ENCODE measurements around the gene ARL3. TPM values are rescaled to one million over a fixed set of nuclear protein-coding genes. Genes with fewer than 3 reads are reported as not detected.

The ARL3 gene
- total RNA-seq, 1 experiment from 2014 or later, result 16.5 TPM

- Histone ChIP-seq H2AK5ac (ENCODE audit: insufficient read length, low read length) (no peak overlapping the region), H4K20me1 (ENCODE audit: control insufficient read depth, insufficient read depth, insufficient read length) (no peaks in the 10 kb centered on the region), H2BK5ac (ENCODE audit: insufficient read length, low read length) (no peak overlapping the region), H3K23ac (ENCODE audit: insufficient read length, low read depth, low read length) (no peak overlapping the region), H3K27ac (ENCODE audit: insufficient read length, low read depth, low read length) (no peak overlapping the region), H2BK120ac (ENCODE audit: low read depth, low read length, poor library complexity, severe bottlenecking) (no peak overlapping the region), H3K27me3 (ENCODE audit: insufficient read depth, low read length) (no peaks in the 10 kb centered on the region), H2BK15ac (ENCODE audit: low read depth, low read length) (no peak overlapping the region), H3K79me1 (ENCODE audit: insufficient read depth, low read depth, low read length, poor library complexity, severe bottlenecking) (no peaks in the 10 kb centered on the region), H3K56ac (ENCODE audit: insufficient read length, low read depth, low read length) (no peak overlapping the region), H3K9ac (ENCODE audit: extremely low read depth, insufficient read length, low read length) (no peak overlapping the region), H4K8ac (replicated peaks; ENCODE audit: insufficient read length, low read depth, low read length) (no peak overlapping the region), H3K14ac (ENCODE audit: insufficient read depth, low read length) (no peak overlapping the region), H2AFZ (ENCODE audit: low read length) (no peak overlapping the region), H3K18ac (ENCODE audit: insufficient read length, low read depth, low read length) (no peak overlapping the region), H2BK12ac (ENCODE audit: insufficient read length, low read depth, low read length) (no peak overlapping the region), H3T11ph (ENCODE audit: low read length) (no peak overlapping the region), H2BK20ac (ENCODE audit: low read depth, low read length, poor library complexity, severe bottlenecking) (no peak overlapping the region), H3K9me3 (ENCODE audit: control insufficient read depth, low read depth, low read length) (no peaks in the 10 kb centered on the region), H4K5ac (ENCODE audit: insufficient read length, low read depth, low read length) (no peak overlapping the region), H3K4me2 (ENCODE audit: insufficient read depth, insufficient read length, low read length) (no peak overlapping the region), H3K23me2 (ENCODE audit: insufficient read length, low read depth, low read length, poor library complexity, severe bottlenecking) (no peaks in the 10 kb centered on the region), H4K91ac (ENCODE audit: insufficient read length, low read depth, low read length) (no peak overlapping the region), H3K4ac (ENCODE audit: low read depth, low read length) (no peak overlapping the region), H3K79me2 (ENCODE audit: insufficient read depth, low read length) (no peaks in the 10 kb centered on the region), H3K4me1 (ENCODE audit: insufficient read depth, low read length) (peaks cover 18% of the 10 kb centered on the region)
- peak; percentile 38 for DNase-seq
- TF ChIP-seq, protein P1, sequence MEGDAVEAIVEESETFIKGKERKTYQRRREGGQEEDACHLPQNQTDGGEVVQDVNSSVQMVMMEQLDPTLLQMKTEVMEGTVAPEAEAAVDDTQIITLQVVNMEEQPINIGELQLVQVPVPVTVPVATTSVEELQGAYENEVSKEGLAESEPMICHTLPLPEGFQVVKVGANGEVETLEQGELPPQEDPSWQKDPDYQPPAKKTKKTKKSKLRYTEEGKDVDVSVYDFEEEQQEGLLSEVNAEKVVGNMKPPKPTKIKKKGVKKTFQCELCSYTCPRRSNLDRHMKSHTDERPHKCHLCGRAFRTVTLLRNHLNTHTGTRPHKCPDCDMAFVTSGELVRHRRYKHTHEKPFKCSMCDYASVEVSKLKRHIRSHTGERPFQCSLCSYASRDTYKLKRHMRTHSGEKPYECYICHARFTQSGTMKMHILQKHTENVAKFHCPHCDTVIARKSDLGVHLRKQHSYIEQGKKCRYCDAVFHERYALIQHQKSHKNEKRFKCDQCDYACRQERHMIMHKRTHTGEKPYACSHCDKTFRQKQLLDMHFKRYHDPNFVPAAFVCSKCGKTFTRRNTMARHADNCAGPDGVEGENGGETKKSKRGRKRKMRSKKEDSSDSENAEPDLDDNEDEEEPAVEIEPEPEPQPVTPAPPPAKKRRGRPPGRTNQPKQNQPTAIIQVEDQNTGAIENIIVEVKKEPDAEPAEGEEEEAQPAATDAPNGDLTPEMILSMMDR (conservative IDR thresholded peaks at IDR 0.05), result no peak
- H3K36me3 Mint-ChIP-seq (ENCODE audit: insufficient read depth in 1 of 3, low read depth in 3 of 3), result peaks cover 0 to 2% (median under 1%) of the 10 kb centered on the region in 3 experiments; a peak in 1 of 7 replicates
- WGBS (ENCODE audit: extremely low coverage, insufficient read length, low lambda C conversion rate), result no CpG with 5 or more reads among the region's 8 CpGs
- peak overlapping the region; percentile 16 to 95 (median 80); a peak in 4 of 7 replicates for H3K27ac Mint-ChIP-seq
- H3K9me3 Mint-ChIP-seq, result no peaks in the 10 kb centered on the region
- H3K27me3 Mint-ChIP-seq (ENCODE audit: low read depth), result no peaks in the 10 kb centered on the region
- H3K4me3 Mint-ChIP-seq, result peak overlapping the region in 1 of 2 experiments; percentile 62; a peak in 3 of 5 replicates
- peaks cover 79 to 80% of the 10 kb centered on the region in 2 experiments for H3K4me1 Mint-ChIP-seq
These were observed 39.1 kb downstream of the ARL3 start for GRCh38 chr10:102675011-102675665.
